K562 (cell line): ENCODE results near the gene PTPRG. TPM values are rescaled to one million over a fixed set of nuclear protein-coding genes. Genes with fewer than 3 reads are reported as not detected.

Experiments used
- ATAC-seq: fragments of 200-7000 bp; cut with Tn5 transposase; 3 replicates; pipeline ENCODE4 v1.9.1; 2020; ENCODE audit warnings: moderate library complexity
- BruUV-seq: library from RNA; stranded (reverse); fragments of 400-500 nt; replicated peaks from 2 replicates; lab custom pipeline; 2021; lab: Mats Ljungman, UMichigan
- CTCF ChIA-PET: fragments of 300-600 bp; formaldehyde crosslinking; extraction: SDS; loops from one replicate; lab custom pipeline; 2021; ENCODE audit warnings: low intra/inter-chr PET ratio; lab: Yijun Ruan, JAX
- POLR2A ChIA-PET: fragments of 300-600, 350-650 bp; sonication (Branson Sonifier 250); formaldehyde crosslinking; extraction: SDS; loops from one replicate; lab custom pipeline; 2021; ENCODE audit warnings: antibody characterized with exemption, inconsistent platforms; lab: Yijun Ruan, JAX
- DNase-seq, 4 experiments: peaks; one replicate each; pipeline versions ENCODE4 v3.0.0 to v3.0.0-alpha.2; 2011 to 2018; ENCODE audit warnings: low spot score in 3 of 4, mixed read lengths in 3 of 4; ENCODE audit errors: extremely low read depth in 1 of 4
- FAIRE-seq: peaks from 2 replicates; lab custom pipeline; 2011; peaks lifted over from hg19 to GRCh38; lab: Jason Lieb, UNC
- H2AFZ ChIP-seq: 2 replicates; pipeline ENCODE4 v1.6.0; 2011; ENCODE audit warnings: low read depth, low read length, control low read depth, inconsistent platforms
- H3K27ac ChIP-seq: fragments of 200-600 bp; 3 replicates; pipeline ENCODE4 v1.8.0; 2011; ENCODE audit warnings: low read depth, mild to moderate bottlenecking, control low read depth, inconsistent platforms, low read length, moderate library complexity, mixed read lengths; ENCODE audit errors: extremely low read depth
- H3K27me3 ChIP-seq, 2 experiments: fragments of 300-600 bp in 1 of 2; 2 replicates in 1 of 2; 3 replicates in 1 of 2; pipeline versions ENCODE4 v1.6.0 to v1.8.0; 2011; ENCODE audit warnings: inconsistent platforms in 2 of 2, low read length in 2 of 2, mild to moderate bottlenecking in 1 of 2, mixed read lengths in 1 of 2, moderate library complexity in 1 of 2; ENCODE audit not compliant: control insufficient read depth in 2 of 2, insufficient read depth in 2 of 2
- H3K36me3 ChIP-seq: fragments of 300-600 bp; 3 replicates; pipeline ENCODE4 v1.8.0; 2011; ENCODE audit warnings: mild to moderate bottlenecking, low read length, inconsistent platforms; ENCODE audit not compliant: control insufficient read depth, insufficient read depth
- H3K4me1 ChIP-seq, 2 experiments: fragments of 200-600 bp in 1 of 2; replicated peaks in 1 of 2; 2 replicates in 1 of 2; 3 replicates in 1 of 2; pipeline versions ENCODE4 v1.5.1 to v1.8.0; 2011; ENCODE audit warnings: inconsistent platforms in 2 of 2, low read length in 2 of 2, mild to moderate bottlenecking in 1 of 2, mixed read lengths in 1 of 2, moderate library complexity in 1 of 2; ENCODE audit not compliant: control insufficient read depth in 2 of 2, insufficient read depth in 2 of 2
- H3K4me2 ChIP-seq: 2 replicates; pipeline ENCODE4 v1.6.1; 2011; ENCODE audit warnings: low read length, control low read depth, inconsistent platforms, mixed read lengths; ENCODE audit not compliant: insufficient read depth
- H3K4me3 ChIP-seq: fragments of 200-600 bp; sonication (generic), shearing (Covaris generic); 2 replicates; pipeline ENCODE4 v1.5.1; 2016; ENCODE audit warnings: control low read depth, inconsistent platforms
- H3K79me2 ChIP-seq: fragments of 200-600 bp; 3 replicates; pipeline ENCODE4 v1.8.0; 2011; ENCODE audit warnings: low read length, inconsistent platforms; ENCODE audit not compliant: control insufficient read depth, insufficient read depth
- H3K9ac ChIP-seq, 2 experiments: 2 replicates each; pipeline versions ENCODE4 v1.6.0 to v1.6.1; 2011; ENCODE audit warnings: low read depth in 2 of 2, low read length in 2 of 2, control low read depth in 1 of 2, inconsistent platforms in 1 of 2, mild to moderate bottlenecking in 1 of 2, mixed read lengths in 1 of 2; ENCODE audit not compliant: insufficient read depth in 1 of 2
- H3K9me1 ChIP-seq: one replicate; pipeline ENCODE4 v1.6.0; 2011; ENCODE audit warnings: inconsistent platforms, mild to moderate bottlenecking, low read length, moderate library complexity; ENCODE audit not compliant: control insufficient read depth, insufficient read depth
- H3K9me3 ChIP-seq: replicated peaks from 2 replicates; pipeline ENCODE4 v1.5.1; 2011; ENCODE audit warnings: low read depth, low read length, inconsistent platforms; ENCODE audit not compliant: control insufficient read depth, insufficient read depth
- H4K20me1 ChIP-seq: replicated peaks from 2 replicates; pipeline ENCODE4 v1.6.1; 2011; ENCODE audit warnings: low read length, inconsistent platforms, mixed read lengths; ENCODE audit not compliant: control insufficient read depth, insufficient read depth
- MTA1 ChIP-seq: fragments of 450-650 bp; IDR thresholded peaks from 2 replicates; pipeline ENCODE4 v1.6.1; 2017; ENCODE audit warnings: borderline replicate concordance
- NR0B1 ChIP-seq: fragments of 450-650 bp; IDR thresholded peaks from one replicate; pipeline ENCODE4 v1.6.1; 2018; ENCODE audit warnings: mild to moderate bottlenecking, moderate library complexity; ENCODE audit not compliant: partially characterized antibody
- PCBP1 ChIP-seq: fragments of 200-400 bp; formaldehyde crosslinking; IDR thresholded peaks from 2 replicates; pipeline ENCODE4 v1.6.1; 2018; ENCODE audit warnings: mild to moderate bottlenecking, low read depth, low read length; ENCODE audit not compliant: poor library complexity, severe bottlenecking
- ZBTB11 ChIP-seq, 3 experiments: fragments of 200-800 bp in 1 of 3; fragments of 250-450 bp in 1 of 3; fragments of 450-650 bp in 1 of 3; sonication (Bioruptor Pico) in 1 of 3; sonication (Bioruptor generic) in 1 of 3; formaldehyde crosslinking in 1 of 3; IDR thresholded peaks; 2 replicates each; pipeline versions ENCODE4 v1.6.1 to v1.8.0; 2016 to 2022; ENCODE audit warnings: mild to moderate bottlenecking in 2 of 3, missing genetic modification characterization in 2 of 3, missing compliant biosample characterization in 1 of 3, moderate library complexity in 1 of 3
- WGBS: fragments of 100-300 bp; shearing (Covaris generic); methylation state at CpG from one replicate; pipeline ENCODE4 v1.1.6; 2016; ENCODE audit warnings: low coverage, mixed read lengths; ENCODE audit not compliant: insufficient coverage; ENCODE audit errors: missing lambda C conversion rate; 5-methylcytosine and 5-hydroxymethylcytosine counted together
- in situ Hi-C: fragments of 300-500 bp; cut with MboI; formaldehyde crosslinking; loops from 4 replicates; pipeline ENCODE4 v1.15.0; 2018; ENCODE audit warnings: inconsistent platforms, mixed read lengths
- intact Hi-C: fragments of 100-400 bp; cut with micrococcal nuclease; formaldehyde crosslinking; loops from 2 replicates; pipeline ENCODE4 v1.14.2; 2022
- polyA plus RNA-seq, 8 experiments: library from polyadenylated mRNA; depleted of rRNA in 4 of 8; stranded (reverse) in 5 of 8; unstranded in 3 of 8; fragments of >200 nt; fragmentation: Nextera tagmentation in 2 of 8; fragmentation: Illumina TruSeq in 1 of 8; extraction: Ambion mirVana in 2 of 8; extraction: Trizol in 1 of 8; gene quantifications; 2 replicates each; pipeline versions ENCODE4 v1.2.1 to v1.2.3, GENCODE V29; 2011 to 2014; ENCODE audit warnings: inconsistent platforms in 1 of 8, missing spikeins in 1 of 8
- total RNA-seq, 7 experiments: library from RNA; depleted of rRNA in 6 of 7; stranded (reverse); fragments of >200 nt in 6 of 7; fragmentation: Illumina TruSeq in 2 of 7; extraction: Trizol in 2 of 7; gene quantifications; 2 replicates each; pipeline versions ENCODE4 v1.2.1 to v1.2.3, GENCODE V29; 2011 to 2021; ENCODE audit warnings: low replicate concordance in 1 of 7

PTPRG gene
- total and polyA plus RNA-seq, 9 of the 15 experiments (the other 6 are each of a cell fraction or from before 2014, with no cell fraction given): 0.16 TPM; not detected in 8

- TF ChIP-seq NR0B1 (no peak), MTA1 (no peak)
- TF ChIP-seq, all 486 proteins: peak for 0
Measured at GRCh38 chr3:62133015-62133414, 571.6 kb downstream of the PTPRG start (continued).

- no TSS peak for BruUV-seq
- in situ Hi-C loops: no loop called here
- Histone ChIP-seq H4K20me1 (no peaks in the 10 kb centered on the region), H3K9me3 (no peaks in the 10 kb centered on the region), H2AFZ (no peak overlapping the region), H3K27ac (no peak overlapping the region)
- ATAC-seq: no peak
- no peak for TF ChIP-seq PCBP1
- TF ChIP-seq ZBTB11 (CRISPR knock-in tag; IDR thresholded peaks at IDR 0.05): peak in 1 of 3 experiments; percentile 30; a peak in 2 of 6 replicates
- TF ChIP-seq, all 486 proteins: peak for 1
- WGBS: 0% methylated on average over 6 of the region's 6 CpGs
- no peak for DNase-seq
- no peak overlapping the region for H3K9ac ChIP-seq
- no peaks in the 10 kb centered on the region for H3K79me2 ChIP-seq
- FAIRE-seq: no peak
- CTCF ChIA-PET: no interaction called here
- POLR2A ChIA-PET: no interaction called here
- no peaks in the 10 kb centered on the region for H3K36me3 ChIP-seq
- no peaks in the 10 kb centered on the region for H3K9me1 ChIP-seq
- no peak overlapping the region for H3K4me2 ChIP-seq
- H3K4me1 ChIP-seq: no peaks in the 10 kb centered on the region
- H3K4me3 ChIP-seq: no peak overlapping the region
- no peaks in the 10 kb centered on the region for H3K27me3 ChIP-seq
- intact Hi-C loops: no loop called here
Measured at GRCh38 chr3:62134061-62134496, 572.7 kb downstream of the PTPRG start.
